Fibroblast of lung (primary cell): ENCODE measurements around the gene TBP. TPM values are rescaled to one million over a fixed set of nuclear protein-coding genes. Genes with fewer than 3 reads are reported as not detected.

ENCODE experiments used
- DNase-seq, 2 donors: peaks; one replicate each; pipeline versions ENCODE4 v3.0.0 to v3.0.0-alpha.2; 2010; ENCODE audit warnings: low read depth in 2 of 2
- H2AFZ ChIP-seq: 2 replicates; pipeline ENCODE4 v1.5.1; 2012; ENCODE audit warnings: low read length, control low read depth, inconsistent platforms
- H3K27ac ChIP-seq: 2 replicates; pipeline ENCODE4 v1.5.1; 2011; ENCODE audit warnings: low read length, control low read depth; ENCODE audit not compliant: insufficient read depth
- H3K27me3 ChIP-seq: 2 replicates; pipeline ENCODE4 v1.5.1; 2011; ENCODE audit warnings: mild to moderate bottlenecking, low read length; ENCODE audit not compliant: control insufficient read depth, insufficient read depth
- H3K36me3 ChIP-seq: 2 replicates; pipeline ENCODE4 v1.5.1; 2011; ENCODE audit warnings: low read length; ENCODE audit not compliant: control insufficient read depth, insufficient read depth
- H3K4me1 ChIP-seq: 2 replicates; pipeline ENCODE4 v1.5.1; 2011; ENCODE audit warnings: low read length; ENCODE audit not compliant: control insufficient read depth, insufficient read depth; ENCODE audit errors: extremely low read depth
- H3K4me2 ChIP-seq: 2 replicates; pipeline ENCODE4 v1.5.1; 2011; ENCODE audit warnings: low read length, control low read depth; ENCODE audit not compliant: insufficient read depth; ENCODE audit errors: extremely low read depth
- H3K4me3 ChIP-seq, 4 experiments: fragments of 200-600 bp in 1 of 4; sonication (generic) in 1 of 4; replicated peaks in 1 of 4; 2 replicates each; pipeline ENCODE4 v1.5.1; 2011 to 2016; ENCODE audit warnings: low read length in 4 of 4, low read depth in 3 of 4, mild to moderate bottlenecking in 3 of 4, control low read depth in 2 of 4, inconsistent platforms in 1 of 4, mixed read lengths in 1 of 4; ENCODE audit not compliant: insufficient read depth in 1 of 4; ENCODE audit errors: control extremely low read depth in 1 of 4
- H3K79me2 ChIP-seq: 2 replicates; pipeline ENCODE4 v1.5.1; 2012; ENCODE audit warnings: mild to moderate bottlenecking, low read length, inconsistent platforms; ENCODE audit not compliant: control insufficient read depth, insufficient read depth
- H3K9ac ChIP-seq: 2 replicates; pipeline ENCODE4 v1.5.1; 2011; ENCODE audit warnings: mild to moderate bottlenecking, low read length, control low read depth; ENCODE audit not compliant: insufficient read depth
- H3K9me3 ChIP-seq: 2 replicates; pipeline ENCODE4 v1.5.1; 2012; ENCODE audit warnings: low read depth, low read length; ENCODE audit not compliant: control insufficient read depth, insufficient read depth
- H4K20me1 ChIP-seq: 2 replicates; pipeline ENCODE4 v1.5.1; 2011; ENCODE audit warnings: low read length; ENCODE audit not compliant: control insufficient read depth, insufficient read depth; ENCODE audit errors: extremely low read depth
- CTCF ChIP-seq, 2 donors: IDR thresholded peaks in 1 of 2; conservative IDR thresholded peaks in 1 of 2; 1 replicate in 1 of 2; 2 replicates in 1 of 2; pipeline ENCODE4 v1.5.1; 2011 to 2012; ENCODE audit warnings: low read length in 2 of 2, control low read depth in 1 of 2, inconsistent platforms in 1 of 2, low read depth in 1 of 2, mild to moderate bottlenecking in 1 of 2
- EZH2 ChIP-seq: IDR thresholded peaks from 2 replicates; pipeline ENCODE4 v1.5.1; 2012; ENCODE audit warnings: low read length, control low read depth, mild to moderate bottlenecking; ENCODE audit errors: missing control alignments
- polyA minus RNA-seq: library from RNA; depleted of rRNA, polyadenylated mRNA; stranded (reverse); fragments of >200 nt; gene quantifications from 2 replicates; pipeline ENCODE4 v1.2.3, GENCODE V29; 2011; ENCODE audit warnings: low replicate concordance
- polyA plus RNA-seq, 2 donors: library from polyadenylated mRNA; depleted of rRNA in 1 of 2; stranded (reverse) in 1 of 2; unstranded in 1 of 2; fragments of >200 nt; gene quantifications; 2 replicates each; pipeline ENCODE4 v1.2.1, GENCODE V29; 2011 to 2012; ENCODE audit warnings: missing spikeins in 1 of 2
- total RNA-seq: library from RNA; depleted of rRNA; stranded (reverse); fragments of >200 nt; gene quantifications from 2 replicates; pipeline ENCODE4 v1.2.1, GENCODE V29; 2014

Gene TBP
- total RNA-seq (7.8 and 8.7 TPM in 2 replicates), polyA plus RNA-seq (14.2 and 14.4 TPM in 2 replicates), polyA minus RNA-seq (3.4 and 3.5 TPM in 2 replicates)
- 8.5 and 9.0 TPM in 2 replicates for polyA plus RNA-seq (2012)

- H3K4me1 ChIP-seq: peaks cover 5% of the 10 kb centered on the region
- peaks cover 68% of the 10 kb centered on the region for H3K79me2 ChIP-seq
- H3K9ac ChIP-seq: peak within 1 kb of the TSS; percentile 94
- peak within 1 kb of the TSS; percentile 71 to 100 (median 90) for H3K4me3 ChIP-seq
- no peaks in the 10 kb centered on the region for H4K20me1 ChIP-seq
- DNase-seq: peak; percentile 99
- H3K4me2 ChIP-seq: peak within 1 kb of the TSS; percentile 98
- peaks cover 2% of the 10 kb centered on the region for H3K36me3 ChIP-seq
- H3K27ac ChIP-seq: peak within 1 kb of the TSS; percentile 97
- TF ChIP-seq EZH2: no peak
- no peak for TF ChIP-seq CTCF (conservative IDR thresholded peaks at IDR 0.05 in 1 of 2, IDR thresholded peaks at IDR 0.05 in 1 of 2; ENCODE audit: low read depth in 1 of 2, low read length in 2 of 2)
- H3K27me3 ChIP-seq: no peaks in the 10 kb centered on the region
- peak within 1 kb of the TSS; percentile 94 for H2AFZ ChIP-seq
- H3K9me3 ChIP-seq: no peaks in the 10 kb centered on the region
These were observed at the start of gene TBP for GRCh38 chr6:170554013-170554795. TSS of gene TBP (plus strand) at chr6:170554369. CDS start at chr6:170557030, 2,661 bp downstream.

GRCh38 chr6:170504479-170504878 lies 49.7 kb upstream of the TBP start:
- DNase-seq: no peak
- Histone ChIP-seq H3K36me3 (no peaks in the 10 kb centered on the region), H3K9me3 (no peaks in the 10 kb centered on the region), H3K9ac (no peak overlapping the region), H2AFZ (no peak overlapping the region), H3K79me2 (no peaks in the 10 kb centered on the region), H3K27me3 (no peaks in the 10 kb centered on the region), H4K20me1 (no peaks in the 10 kb centered on the region), H3K4me2 (no peak overlapping the region), H3K27ac (no peak overlapping the region), H3K4me1 (no peaks in the 10 kb centered on the region), H3K4me3 (no peak overlapping the region)
- no peak for TF ChIP-seq CTCF (conservative IDR thresholded peaks at IDR 0.05 in 1 of 2, IDR thresholded peaks at IDR 0.05 in 1 of 2; ENCODE audit: low read depth in 1 of 2, low read length in 2 of 2)

GRCh38 chr6:170505306-170505705 lies 48.9 kb upstream of the TBP start:
- no peak overlapping the region for H2AFZ ChIP-seq
- TF ChIP-seq CTCF (conservative IDR thresholded peaks at IDR 0.05 in 1 of 2, IDR thresholded peaks at IDR 0.05 in 1 of 2; ENCODE audit: low read depth in 1 of 2, low read length in 2 of 2) (no peak), EZH2 (no peak)
- H3K4me1 ChIP-seq: no peaks in the 10 kb centered on the region
- H3K9me3 ChIP-seq: no peaks in the 10 kb centered on the region
- DNase-seq: no peak
- no peaks in the 10 kb centered on the region for H4K20me1 ChIP-seq
- H3K4me3 ChIP-seq: no peak overlapping the region
- H3K36me3 ChIP-seq: no peaks in the 10 kb centered on the region
- no peaks in the 10 kb centered on the region for H3K27me3 ChIP-seq
- H3K79me2 ChIP-seq: no peaks in the 10 kb centered on the region
- H3K27ac ChIP-seq: no peak overlapping the region
- H3K9ac ChIP-seq: no peak overlapping the region
- H3K4me2 ChIP-seq: no peak overlapping the region
